NCI-H345 treated with DMSO at 0.1 percent for 48 hours (cell line): ENCODE measurements around the gene MAGI1.
"Not testable (repeated sequence)": the region's sequence is repeated elsewhere in the genome, so short reads cannot be mapped to it uniquely, and the experiment has no call there.

Source experiments
- DNase-seq: peaks from one replicate; lab custom pipeline; 2025; ENCODE audit not compliant: unreplicated experiment; lab: John Stamatoyannopoulos, UW

The MAGI1 gene

DNA sequence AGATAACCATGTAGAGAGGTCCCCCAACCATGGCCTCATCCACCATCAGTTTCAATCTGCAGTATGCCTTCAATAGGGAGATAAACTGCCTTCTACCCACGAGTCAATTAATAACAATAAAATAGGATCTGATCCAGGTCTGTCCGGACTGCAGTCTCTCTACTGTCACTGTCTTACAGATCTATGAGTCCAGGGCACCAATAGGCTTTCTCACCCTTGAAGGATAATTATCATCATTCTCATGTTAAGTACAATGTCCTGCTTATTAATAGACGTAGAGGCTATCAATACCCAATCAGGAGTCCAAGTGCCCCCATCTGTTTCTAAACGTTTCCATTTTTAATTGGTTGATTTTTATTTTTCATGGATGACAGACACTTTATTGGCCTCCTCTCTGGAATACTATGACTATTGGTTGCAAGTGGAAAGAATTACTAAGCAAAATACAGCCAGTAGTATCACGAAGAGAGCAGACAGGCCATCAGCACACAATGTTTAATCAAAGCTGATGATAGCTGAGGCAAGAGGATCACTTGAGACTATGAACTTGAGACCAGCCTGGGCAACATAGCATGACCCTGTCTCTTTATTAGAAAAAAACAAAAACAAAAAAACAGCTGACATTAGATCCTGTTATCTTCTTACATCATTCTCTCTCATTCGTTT, 480.7 kb downstream of the MAGI1 start:
- DNase-seq: no peak

GRCh38 chr3:65556934-65557577, 481.7 kb downstream of the MAGI1 start:
- DNase-seq: no peak

DNA sequence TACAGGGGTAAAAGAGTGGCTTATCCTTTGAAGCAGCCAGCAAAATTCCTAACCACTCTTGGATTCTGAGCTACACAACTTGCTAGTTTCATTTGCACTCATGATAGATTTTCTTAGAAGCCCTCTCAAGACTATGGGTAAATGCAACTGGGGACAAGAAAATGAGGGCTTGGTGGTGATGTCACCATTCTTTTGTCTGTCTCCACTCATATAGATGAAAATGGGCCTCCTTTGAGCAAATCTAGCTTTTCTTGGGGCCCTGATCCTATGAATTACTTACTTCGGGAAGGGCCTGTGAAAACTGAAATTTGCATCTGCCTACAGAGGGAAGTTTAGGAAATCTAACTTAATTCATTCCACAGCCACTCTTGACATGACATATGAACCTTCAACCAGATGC, 486.3 kb downstream of the MAGI1 start:
- DNase-seq: no peak

DNA sequence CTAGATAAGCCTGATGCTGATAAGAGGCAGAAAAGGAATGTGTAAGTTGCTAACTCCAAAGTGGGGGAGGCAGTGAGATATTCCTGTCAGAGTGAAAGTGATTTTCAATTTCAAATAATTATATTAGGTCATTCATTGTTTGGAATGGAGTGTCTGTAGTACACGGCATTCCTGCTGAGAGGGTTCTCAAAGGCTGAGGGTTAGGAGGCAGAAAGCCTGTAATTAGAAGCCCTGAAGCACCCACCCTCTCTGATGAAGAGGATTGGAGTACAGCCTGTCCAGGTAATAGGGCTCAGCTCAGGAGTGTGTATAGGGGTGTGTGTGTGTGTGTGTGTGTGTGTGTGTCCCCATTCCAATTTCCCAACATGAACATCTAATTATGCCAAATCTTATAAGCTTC, 486.8 kb downstream of the MAGI1 start:
- no peak for DNase-seq

- no peak for DNase-seq
Measured at GRCh38 chr3:65550137-65550536, 488.6 kb downstream of the MAGI1 start.

- DNase-seq: no peak
Measured at GRCh38 chr3:65549626-65549959, 489.1 kb downstream of the MAGI1 start.

GRCh38 chr3:65548848-65549625, 489.7 kb downstream of the MAGI1 start:
- DNase-seq: no peak

DNA sequence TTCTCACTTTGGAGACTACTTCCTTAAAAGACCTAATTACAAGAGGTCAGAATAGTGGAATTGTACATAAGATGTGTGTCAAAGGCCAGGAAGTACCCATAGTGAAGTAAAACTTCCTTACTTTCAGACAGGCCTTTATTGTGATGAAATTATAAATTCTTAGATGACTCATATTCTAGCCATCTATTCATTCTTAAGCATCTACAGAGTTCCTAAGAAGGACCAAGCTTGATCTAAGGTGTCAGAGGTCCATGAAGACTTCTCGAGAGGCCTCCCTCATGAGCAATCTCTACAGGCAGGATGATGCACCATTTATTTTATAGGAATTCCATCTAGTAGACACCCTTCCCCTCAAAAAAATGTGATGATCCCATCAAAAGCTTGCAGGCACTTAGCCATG, 493.3 kb downstream of the MAGI1 start:
- no peak for DNase-seq

- not testable (repeated sequence) for DNase-seq
Measured at GRCh38 chr3:65543391-65543790, 495.3 kb downstream of the MAGI1 start.

DNA sequence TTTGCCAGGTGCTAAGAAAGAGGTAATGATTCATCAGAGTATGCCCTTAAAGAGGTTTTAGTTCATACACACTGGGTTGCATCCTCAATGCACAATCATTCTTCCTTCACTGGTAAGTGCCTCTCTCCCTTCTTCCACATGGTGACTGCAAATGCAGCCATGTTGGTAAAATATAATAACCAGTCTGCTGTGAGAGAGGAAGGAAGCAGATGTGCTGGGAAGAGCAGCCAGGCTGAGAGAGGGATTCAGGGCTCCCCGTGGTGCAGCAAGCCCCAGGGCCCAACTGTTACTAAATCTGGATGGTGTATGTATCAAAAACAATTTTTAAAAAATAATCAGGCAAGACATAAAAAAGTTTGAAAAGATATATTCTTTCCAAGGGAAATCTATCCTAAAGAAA, 498.1 kb downstream of the MAGI1 start:
- no peak for DNase-seq

GRCh38 chr3:65539616-65540015, 499.1 kb downstream of the MAGI1 start:
- DNase-seq: no peak

- DNase-seq: no peak
Measured at GRCh38 chr3:65538101-65538500, 500.6 kb downstream of the MAGI1 start.

DNA sequence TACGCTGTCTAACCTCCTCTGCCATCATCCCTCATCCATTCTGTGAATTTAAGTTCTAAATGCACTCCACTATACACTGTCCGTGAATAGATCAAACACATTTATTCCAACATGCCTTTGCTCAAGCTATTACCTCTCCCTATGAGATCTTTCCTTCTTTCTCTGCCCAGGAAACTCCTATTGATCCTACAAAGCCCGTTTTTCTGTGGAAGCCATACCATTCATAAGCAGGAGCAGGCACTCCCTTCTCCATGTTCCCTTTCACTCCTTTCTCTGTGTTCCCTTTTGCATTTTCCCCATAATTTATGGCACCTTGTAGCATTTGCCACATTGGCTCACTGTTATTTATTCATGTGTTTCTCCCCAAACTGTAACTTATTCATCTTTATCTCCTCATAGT, 501.6 kb downstream of the MAGI1 start:
- DNase-seq: no peak

GRCh38 chr3:65535260-65535659, 503.5 kb downstream of the MAGI1 start:
- DNase-seq: no peak

DNA sequence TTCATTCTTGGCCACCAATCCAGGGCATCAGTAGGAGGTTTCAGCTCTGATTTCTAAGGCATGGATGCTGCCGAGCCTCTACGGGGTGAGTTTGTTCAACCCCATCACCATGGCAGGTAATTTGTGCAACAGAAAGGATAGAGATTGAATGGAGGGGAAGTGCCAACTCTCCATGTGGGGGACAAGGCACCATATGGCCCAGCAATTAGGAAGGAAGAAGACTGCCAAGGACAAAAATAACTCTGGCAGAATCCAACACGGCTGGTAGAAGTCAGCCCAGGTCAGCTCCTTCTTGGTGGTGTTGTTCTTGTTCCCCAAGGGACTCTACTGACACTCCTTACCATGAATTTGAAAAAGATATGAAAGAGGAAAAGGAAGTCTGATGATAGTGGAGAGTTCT, 503.9 kb downstream of the MAGI1 start:
- DNase-seq: no peak

GRCh38 chr3:65532749-65533148, 506.0 kb downstream of the MAGI1 start:
- DNase-seq: no peak

DNA sequence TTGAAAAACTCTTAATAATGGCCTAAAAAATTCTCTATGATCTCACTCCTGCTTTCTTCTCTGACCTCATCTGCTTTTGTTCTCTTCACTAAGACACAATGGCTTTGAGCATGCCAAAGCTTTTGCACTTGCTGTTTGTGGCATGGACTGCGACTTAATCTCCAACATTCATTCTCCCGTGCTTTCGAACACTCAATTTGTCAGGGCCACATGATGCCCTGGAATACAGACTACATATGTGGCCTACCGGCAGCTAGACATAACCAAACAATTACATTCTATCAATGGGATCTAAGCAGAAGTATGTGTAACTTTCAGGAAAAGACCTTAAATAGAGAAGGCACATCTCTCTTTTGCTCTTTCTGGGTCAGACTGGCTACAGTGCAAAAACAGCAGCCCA, 506.5 kb downstream of the MAGI1 start:
- no peak for DNase-seq

DNA sequence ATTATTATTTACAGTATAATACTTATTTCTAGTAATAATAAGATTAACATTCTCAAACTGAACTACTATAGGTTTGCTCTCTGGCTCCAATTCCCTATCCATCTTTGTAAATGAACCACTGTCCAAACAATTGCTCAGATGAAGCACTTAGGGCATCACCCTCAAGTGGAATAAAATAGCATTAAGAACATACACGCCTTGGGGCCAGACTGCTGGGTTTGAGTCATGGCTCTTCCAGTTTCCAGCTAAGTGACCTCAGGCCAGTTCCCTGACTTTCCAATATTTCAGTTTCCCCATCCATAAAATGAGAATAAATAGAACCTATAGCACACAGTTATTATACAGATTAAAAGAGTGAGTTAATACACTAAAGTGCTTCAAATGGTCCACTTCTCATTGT, 507.2 kb downstream of the MAGI1 start:
- DNase-seq: no peak

GRCh38 chr3:65526656-65527055, 512.1 kb downstream of the MAGI1 start:
- DNase-seq: no peak

GRCh38 chr3:65524584-65524983, 514.1 kb downstream of the MAGI1 start:
- DNase-seq: no peak

GRCh38 chr3:65523878-65524277, 514.8 kb downstream of the MAGI1 start:
- DNase-seq: no peak

- no peak for DNase-seq
Measured at GRCh38 chr3:65521032-65521431, 517.7 kb downstream of the MAGI1 start.
